RWPE2 (cell line): ENCODE results near the gene NWD2.

Experiments
- ATAC-seq: fragments of 200-7000 bp; cut with Tn5 transposase; 3 replicates; pipeline ENCODE4 v1.9.1; 2021; ENCODE audit warnings: low read depth
- DNase-seq: peaks from one replicate; pipeline ENCODE4 v3.0.0-alpha.2; 2020; ENCODE audit warnings: low spot score
- H3K27ac ChIP-seq: fragments of 450-650 bp; 2 replicates; pipeline ENCODE4 v1.5.1; 2017; ENCODE audit warnings: mild to moderate bottlenecking; ENCODE audit not compliant: poor library complexity, severe bottlenecking
- H3K27me3 ChIP-seq: fragments of 250-450 bp; sonication (Bioruptor Pico); 2 replicates; pipeline ENCODE4 v1.5.1; 2021; ENCODE audit warnings: mild to moderate bottlenecking, moderate library complexity; ENCODE audit not compliant: insufficient read depth, poor library complexity, severe bottlenecking
- H3K36me3 ChIP-seq: fragments of 250-450 bp; sonication (Bioruptor Pico); 2 replicates; pipeline ENCODE4 v1.5.1; 2020; ENCODE audit warnings: low read depth, mild to moderate bottlenecking, moderate library complexity
- H3K4me1 ChIP-seq: fragments of 250-450 bp; sonication (Bioruptor Pico); 2 replicates; pipeline ENCODE4 v1.5.1; 2021; ENCODE audit warnings: mild to moderate bottlenecking, moderate library complexity; ENCODE audit not compliant: insufficient read depth, poor library complexity, severe bottlenecking
- H3K4me3 ChIP-seq: fragments of 250-450 bp; sonication (Bioruptor Pico); 2 replicates; pipeline ENCODE4 v1.5.1; 2021; ENCODE audit warnings: mild to moderate bottlenecking, moderate library complexity; ENCODE audit not compliant: severe bottlenecking
- H3K9me3 ChIP-seq: fragments of 250-450 bp; sonication (Bioruptor Pico); 2 replicates; pipeline ENCODE4 v1.5.1; 2021; ENCODE audit warnings: mild to moderate bottlenecking, moderate library complexity; ENCODE audit not compliant: severe bottlenecking
- CTCF ChIP-seq: fragments of 450-650 bp; IDR thresholded peaks from one replicate; pipeline ENCODE4 v1.5.1; 2017; ENCODE audit warnings: mild to moderate bottlenecking, moderate library complexity; ENCODE audit not compliant: poor library complexity, severe bottlenecking

Gene NWD2

GRCh38 chr4:37438564-37439279 is 194.2 kb downstream of the NWD2 start:
- no peak; the same call in 2 of the 3 replicates for ATAC-seq
- Histone ChIP-seq H3K4me3 (no peak overlapping the region), H3K27me3 (no peaks in the 10 kb centered on the region), H3K27ac (no peak overlapping the region), H3K9me3 (no peaks in the 10 kb centered on the region), H3K4me1 (peaks cover 20% of the 10 kb centered on the region), H3K36me3 (no peaks in the 10 kb centered on the region)
- no peak for TF ChIP-seq CTCF
- no peak for DNase-seq

GRCh38 chr4:37439809-37440474 is 195.4 kb downstream of the NWD2 start:
- H3K36me3 ChIP-seq: no peaks in the 10 kb centered on the region
- peaks cover 20% of the 10 kb centered on the region for H3K4me1 ChIP-seq
- ATAC-seq: no peak

GRCh38 chr4:37440501-37440900 is 196.0 kb downstream of the NWD2 start:
- no peaks in the 10 kb centered on the region for H3K36me3 ChIP-seq
- no peak for ATAC-seq
- H3K4me3 ChIP-seq: no peak overlapping the region
- no peaks in the 10 kb centered on the region for H3K9me3 ChIP-seq
- H3K4me1 ChIP-seq: peaks cover 20% of the 10 kb centered on the region
- no peak for DNase-seq
- H3K27me3 ChIP-seq: no peaks in the 10 kb centered on the region
- no peak for TF ChIP-seq CTCF
- no peak overlapping the region for H3K27ac ChIP-seq

More at GRCh38 chr4:37439809-37440474, 195.4 kb downstream of the NWD2 start:
- Histone ChIP-seq H3K27ac (no peak overlapping the region), H3K9me3 (no peaks in the 10 kb centered on the region), H3K27me3 (no peaks in the 10 kb centered on the region), H3K4me3 (no peak overlapping the region)
- no peak for TF ChIP-seq CTCF
- no peak for DNase-seq

DNA sequence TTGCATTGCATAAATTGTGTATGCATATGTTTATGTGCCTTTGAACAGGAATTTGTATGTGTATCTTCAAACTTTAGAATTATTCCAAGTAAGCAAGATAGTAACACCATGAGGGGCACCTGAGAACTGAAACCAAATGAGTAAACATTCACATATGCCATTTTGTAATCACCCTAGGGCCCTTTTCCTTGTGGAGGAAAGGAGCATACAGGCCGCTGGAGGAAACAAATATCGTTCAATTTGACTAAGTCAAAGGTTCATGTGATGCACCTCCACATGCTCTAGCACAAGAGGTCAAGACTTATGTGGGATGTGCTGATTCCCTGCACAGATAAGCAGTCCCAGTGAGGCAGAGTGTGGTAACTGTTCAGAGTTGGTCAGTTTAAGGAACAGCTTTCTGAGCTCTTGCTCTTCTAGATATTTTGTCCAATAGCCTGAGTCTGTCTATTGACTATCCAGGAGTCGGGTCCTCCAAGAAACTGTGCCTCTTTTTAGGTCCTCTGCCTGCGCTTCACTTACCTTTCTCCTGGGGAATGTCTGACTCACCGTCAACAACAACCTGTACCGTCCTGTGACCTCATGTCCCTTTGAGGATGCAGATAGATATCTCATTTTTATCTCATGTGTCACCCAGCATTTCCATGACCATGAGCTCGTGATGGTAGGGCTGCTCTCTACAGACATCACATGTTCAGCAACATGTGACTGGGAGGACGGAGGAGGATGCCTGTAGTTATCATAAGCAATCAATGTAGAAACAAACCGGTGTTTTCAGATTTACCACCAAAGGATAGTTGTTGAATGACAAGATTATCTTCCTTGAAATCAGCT is 196.9 kb downstream of the NWD2 start:
- H3K27ac ChIP-seq: no peak overlapping the region
- no peak for DNase-seq
- peak; percentile 89 for ATAC-seq
- no peaks in the 10 kb centered on the region for H3K9me3 ChIP-seq
- no peak overlapping the region for H3K4me3 ChIP-seq
- TF ChIP-seq CTCF: no peak
- H3K27me3 ChIP-seq: no peaks in the 10 kb centered on the region
- no peaks in the 10 kb centered on the region for H3K36me3 ChIP-seq
- peaks cover 20% of the 10 kb centered on the region for H3K4me1 ChIP-seq
